Breast epithelium (tissue), 4 donors: ENCODE results near the gene ZNF622. TPM values are rescaled to one million over a fixed set of nuclear protein-coding genes. Genes with fewer than 3 reads are reported as not detected.

Experiments
- DNase-seq, 2 donors: peaks; one replicate each; pipeline ENCODE4 v3.0.0-alpha.2; 2019; ENCODE audit warnings: low spot score in 2 of 2
- H3K27ac ChIP-seq, 2 donors: fragments of 200-600 bp; sonication (generic) in 1 of 2; one replicate each; pipeline ENCODE4 v1.5.1; 2016 to 2019; ENCODE audit warnings: mild to moderate bottlenecking in 1 of 2
- H3K27me3 ChIP-seq, 2 donors: fragments of 200-600 bp; sonication (generic) in 1 of 2; one replicate each; pipeline versions ENCODE4 v1.5.1 to v1.6.0; 2017 to 2019; ENCODE audit warnings: control low read depth in 1 of 2, mild to moderate bottlenecking in 1 of 2
- H3K36me3 ChIP-seq: fragments of 200-600 bp; one replicate; pipeline ENCODE4 v1.5.1; 2019
- H3K4me1 ChIP-seq, 2 donors: fragments of 200-600 bp; sonication (generic); one replicate each; pipeline ENCODE4 v1.5.1; 2016 to 2019; ENCODE audit warnings: control low read depth in 1 of 2
- H3K4me3 ChIP-seq, 3 donors: fragments of 200-600 bp; sonication (generic); 1 replicate in 2 of 3; 2 replicates in 1 of 3; pipeline ENCODE4 v1.5.1; 2016 to 2019; ENCODE audit warnings: mild to moderate bottlenecking in 3 of 3, moderate library complexity in 2 of 3
- H3K9me3 ChIP-seq, 2 donors: fragments of 200-600 bp; sonication (generic) in 1 of 2; one replicate each; pipeline ENCODE4 v1.5.1; 2016 to 2019; ENCODE audit warnings: control low read depth in 1 of 2
- POLR2A ChIP-seq: fragments of 450-650 bp; IDR thresholded peaks from one replicate; pipeline ENCODE4 v1.6.1; 2016; ENCODE audit warnings: antibody characterized with exemption, mild to moderate bottlenecking, moderate library complexity
- POLR2AphosphoS5 ChIP-seq, 3 donors: sonication (generic); formaldehyde crosslinking; IDR thresholded peaks; one replicate each; pipeline ENCODE4 v1.6.1; 2017; ENCODE audit warnings: antibody characterized with exemption in 3 of 3
- intact Hi-C: fragments of 100-400 bp; cut with DNase I; formaldehyde crosslinking; loops from one replicate; pipeline ENCODE4 v1.15.1; 2023; ENCODE audit warnings: low total_unique reads
- total RNA-seq, 3 donors: library from RNA; depleted of rRNA; stranded (reverse); fragments of >200 nt; gene quantifications; one replicate each; pipeline ENCODE4 v1.1.0, GENCODE V29; 2016
- TF ChIP-seq, protein P1 (sequence below), 3 donors: fragments of 450-650 bp; IDR thresholded peaks; one replicate each; pipeline ENCODE4 v1.5.1; 2016 to 2017; ENCODE audit warnings: antibody characterized with exemption in 3 of 3, mild to moderate bottlenecking in 3 of 3, moderate library complexity in 3 of 3

ZNF622 gene
- total RNA-seq, 3 donors from 2014 or later: 27.9 to 37.6 (median 31.3) TPM

DNA sequence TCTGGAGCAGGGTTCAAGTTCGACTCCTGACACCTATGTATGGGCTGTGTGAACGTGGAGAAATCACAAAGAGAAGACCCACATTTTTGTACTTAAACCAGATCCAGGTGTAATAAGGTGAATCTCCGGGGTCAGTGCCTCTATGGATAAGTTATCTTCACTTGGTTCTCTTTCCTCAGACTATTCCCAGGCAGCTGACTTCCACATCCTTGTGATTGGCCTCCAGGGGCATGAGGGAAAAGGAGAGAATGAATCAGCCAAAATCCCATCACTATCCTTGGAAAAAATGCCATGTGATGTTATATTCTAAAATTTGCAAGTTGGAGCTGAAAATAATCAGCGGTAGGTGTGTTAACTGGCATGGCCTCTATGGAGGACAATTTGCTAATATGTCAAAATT, 37.2 kb downstream of the ZNF622 start:
- TF ChIP-seq POLR2AphosphoS5 (IDR thresholded peaks at IDR 0.05): no peak
- no peak for TF ChIP-seq POLR2A
- TF ChIP-seq, protein P1, sequence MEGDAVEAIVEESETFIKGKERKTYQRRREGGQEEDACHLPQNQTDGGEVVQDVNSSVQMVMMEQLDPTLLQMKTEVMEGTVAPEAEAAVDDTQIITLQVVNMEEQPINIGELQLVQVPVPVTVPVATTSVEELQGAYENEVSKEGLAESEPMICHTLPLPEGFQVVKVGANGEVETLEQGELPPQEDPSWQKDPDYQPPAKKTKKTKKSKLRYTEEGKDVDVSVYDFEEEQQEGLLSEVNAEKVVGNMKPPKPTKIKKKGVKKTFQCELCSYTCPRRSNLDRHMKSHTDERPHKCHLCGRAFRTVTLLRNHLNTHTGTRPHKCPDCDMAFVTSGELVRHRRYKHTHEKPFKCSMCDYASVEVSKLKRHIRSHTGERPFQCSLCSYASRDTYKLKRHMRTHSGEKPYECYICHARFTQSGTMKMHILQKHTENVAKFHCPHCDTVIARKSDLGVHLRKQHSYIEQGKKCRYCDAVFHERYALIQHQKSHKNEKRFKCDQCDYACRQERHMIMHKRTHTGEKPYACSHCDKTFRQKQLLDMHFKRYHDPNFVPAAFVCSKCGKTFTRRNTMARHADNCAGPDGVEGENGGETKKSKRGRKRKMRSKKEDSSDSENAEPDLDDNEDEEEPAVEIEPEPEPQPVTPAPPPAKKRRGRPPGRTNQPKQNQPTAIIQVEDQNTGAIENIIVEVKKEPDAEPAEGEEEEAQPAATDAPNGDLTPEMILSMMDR (IDR thresholded peaks at IDR 0.05): no peak
- H3K27me3 ChIP-seq: peaks cover 0 to 6% of the 10 kb centered on the region in 2 donors
- DNase-seq: no peak
- no peak overlapping the region for H3K4me3 ChIP-seq
- H3K4me1 ChIP-seq: no peaks in the 10 kb centered on the region
- no peaks in the 10 kb centered on the region for H3K36me3 ChIP-seq
- no peak overlapping the region for H3K27ac ChIP-seq
- intact Hi-C loops: no loop called here
- no peaks in the 10 kb centered on the region for H3K9me3 ChIP-seq

DNA sequence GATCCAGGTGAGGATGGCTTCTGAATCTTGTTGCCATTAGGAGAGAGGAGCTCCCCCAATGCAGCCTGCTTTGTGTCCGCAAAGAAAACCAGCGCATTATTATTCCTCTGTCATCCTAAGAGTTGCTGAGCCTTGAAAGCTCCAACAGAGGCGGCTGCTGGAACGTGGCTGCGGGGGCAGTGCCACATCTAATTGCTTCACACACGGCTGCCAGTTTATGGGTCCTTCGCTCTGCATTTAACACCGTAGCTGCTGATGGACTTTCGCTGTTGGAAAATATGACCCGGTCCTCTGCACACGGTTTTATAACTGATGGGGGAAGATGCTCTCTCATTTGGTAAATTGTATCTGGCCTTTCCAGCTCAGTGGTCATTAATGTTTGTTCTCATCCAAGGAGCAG, 38.0 kb downstream of the ZNF622 start:
- DNase-seq: no peak
- TF ChIP-seq, protein P1 (IDR thresholded peaks at IDR 0.05): no peak
- TF ChIP-seq POLR2AphosphoS5 (IDR thresholded peaks at IDR 0.05): no peak
- no peak for TF ChIP-seq POLR2A

DNA sequence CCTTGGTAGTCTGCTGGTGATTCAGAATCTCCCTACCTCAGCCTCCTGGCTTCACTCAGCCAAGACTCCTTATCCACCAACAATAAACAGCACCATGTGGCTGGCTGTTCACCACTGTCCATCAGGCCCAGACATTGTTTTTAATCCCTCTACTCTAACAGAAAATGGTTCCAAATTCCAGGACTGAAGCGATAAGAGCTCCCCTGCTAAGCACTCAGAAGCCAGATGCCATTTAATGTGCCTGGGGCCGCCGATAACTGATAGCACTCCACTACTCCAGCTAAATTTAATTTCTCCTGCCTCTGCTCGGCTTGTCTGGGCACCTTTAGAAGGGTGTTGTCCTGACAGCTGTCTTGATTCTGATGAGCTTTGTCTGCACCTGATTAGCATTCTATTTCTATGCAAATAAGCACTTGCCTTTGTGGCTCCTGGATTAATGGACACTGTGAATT, 47.1 kb downstream of the ZNF622 start:
- no peaks in the 10 kb centered on the region for H3K36me3 ChIP-seq
- intact Hi-C loops: no loop called here
- peaks cover 0 to 3% of the 10 kb centered on the region in 2 donors for H3K27me3 ChIP-seq
- H3K4me3 ChIP-seq: no peak overlapping the region
- TF ChIP-seq POLR2A (no peak), POLR2AphosphoS5 (IDR thresholded peaks at IDR 0.05) (no peak)
- TF ChIP-seq, protein P1 (IDR thresholded peaks at IDR 0.05): no peak
- DNase-seq: no peak
- H3K9me3 ChIP-seq: no peaks in the 10 kb centered on the region
- H3K27ac ChIP-seq: no peak overlapping the region
- no peaks in the 10 kb centered on the region for H3K4me1 ChIP-seq

More for the DNA sequence above, 38.0 kb downstream of the ZNF622 start:
- Histone ChIP-seq H3K4me3 (no peak overlapping the region), H3K36me3 (no peaks in the 10 kb centered on the region), H3K9me3 (no peaks in the 10 kb centered on the region), H3K27me3 (peaks cover 0 to 6% of the 10 kb centered on the region in 2 donors), H3K27ac (no peak overlapping the region), H3K4me1 (no peaks in the 10 kb centered on the region)
- intact Hi-C loops: no loop called here

DNA sequence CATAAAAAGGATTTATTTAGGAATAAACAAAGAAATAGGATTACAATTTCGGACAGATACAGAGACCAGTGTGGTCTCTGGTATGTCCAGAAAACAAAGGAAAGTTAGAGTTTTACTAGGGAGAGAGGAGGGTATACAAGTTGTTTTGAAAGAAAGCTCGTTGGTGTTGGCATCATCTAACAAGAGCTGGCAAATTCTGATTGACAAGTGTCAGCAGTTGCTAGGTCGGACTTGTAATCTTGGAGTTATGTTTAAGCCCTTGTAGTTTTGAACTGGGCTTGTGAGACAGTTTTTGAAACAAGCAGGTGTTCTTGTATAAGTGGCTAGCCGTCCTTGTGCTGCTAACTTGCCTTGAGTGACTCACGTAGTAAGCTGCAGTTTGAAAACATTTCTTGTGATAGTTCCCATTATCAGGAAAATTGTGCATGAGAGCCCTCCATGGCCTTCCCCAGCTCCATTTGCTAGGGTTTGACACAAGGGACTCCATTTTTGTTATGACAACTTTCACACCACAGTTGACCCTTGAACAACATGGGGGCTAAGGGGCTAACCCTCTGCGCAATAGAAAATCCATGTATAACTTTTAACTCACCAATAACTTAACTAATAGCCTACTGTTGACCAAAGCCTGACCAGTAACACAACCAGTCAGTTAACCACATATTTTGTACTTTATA, 48.1 kb downstream of the ZNF622 start:
- Histone ChIP-seq H3K27ac (no peak overlapping the region), H3K9me3 (no peaks in the 10 kb centered on the region), H3K4me1 (no peaks in the 10 kb centered on the region), H3K27me3 (peaks cover 0 to 3% of the 10 kb centered on the region in 2 donors), H3K36me3 (no peaks in the 10 kb centered on the region), H3K4me3 (no peak overlapping the region)
- DNase-seq: no peak
- TF ChIP-seq POLR2AphosphoS5 (IDR thresholded peaks at IDR 0.05) (no peak), POLR2A (no peak)
- TF ChIP-seq, protein P1 (IDR thresholded peaks at IDR 0.05): no peak
- intact Hi-C loops: no loop called here

DNA sequence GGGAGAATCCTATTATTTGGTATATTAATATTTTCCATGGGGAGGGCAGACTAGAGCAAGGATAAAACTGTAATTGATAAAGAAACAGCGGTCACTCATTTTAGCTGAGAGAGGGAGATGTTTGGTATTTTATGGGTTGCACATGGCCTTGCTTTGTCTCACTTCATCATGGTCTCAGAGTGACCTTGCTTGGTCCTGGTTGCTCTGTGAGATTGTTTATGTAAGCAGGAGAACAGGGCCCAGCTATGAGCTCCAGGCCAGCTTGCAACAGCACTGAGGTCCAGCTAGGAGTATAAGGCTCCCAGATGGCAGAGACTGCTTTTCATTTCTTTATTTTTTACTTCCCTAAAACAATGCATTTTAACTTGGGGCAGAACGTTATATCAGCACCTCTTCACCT, 50.7 kb downstream of the ZNF622 start:
- no peak for DNase-seq
- TF ChIP-seq POLR2AphosphoS5 (IDR thresholded peaks at IDR 0.05) (no peak), POLR2A (no peak)
- TF ChIP-seq, protein P1 (IDR thresholded peaks at IDR 0.05): no peak
- Histone ChIP-seq H3K27ac (no peak overlapping the region), H3K4me3 (no peak overlapping the region), H3K4me1 (no peaks in the 10 kb centered on the region), H3K36me3 (no peaks in the 10 kb centered on the region), H3K9me3 (no peaks in the 10 kb centered on the region), H3K27me3 (peaks cover 0 to 3% of the 10 kb centered on the region in 2 donors)
- intact Hi-C loops: no loop called here
